GM19193 (cell line): ENCODE results near the gene SYNPO.

Source experiments
- POLR2A ChIP-seq: IDR thresholded peaks from 4 replicates; pipeline ENCODE4 v1.6.1; 2011; ENCODE audit not compliant: insufficient read depth, insufficient read length; ENCODE audit errors: extremely low read depth

The SYNPO gene

GRCh38 chr5:150706776-150707390 is 66.4 kb downstream of the SYNPO start:
- no peak for TF ChIP-seq POLR2A
